Measurements from ENCODE around the gene ZBTB7B.

ZBTB7B gene

DNA sequence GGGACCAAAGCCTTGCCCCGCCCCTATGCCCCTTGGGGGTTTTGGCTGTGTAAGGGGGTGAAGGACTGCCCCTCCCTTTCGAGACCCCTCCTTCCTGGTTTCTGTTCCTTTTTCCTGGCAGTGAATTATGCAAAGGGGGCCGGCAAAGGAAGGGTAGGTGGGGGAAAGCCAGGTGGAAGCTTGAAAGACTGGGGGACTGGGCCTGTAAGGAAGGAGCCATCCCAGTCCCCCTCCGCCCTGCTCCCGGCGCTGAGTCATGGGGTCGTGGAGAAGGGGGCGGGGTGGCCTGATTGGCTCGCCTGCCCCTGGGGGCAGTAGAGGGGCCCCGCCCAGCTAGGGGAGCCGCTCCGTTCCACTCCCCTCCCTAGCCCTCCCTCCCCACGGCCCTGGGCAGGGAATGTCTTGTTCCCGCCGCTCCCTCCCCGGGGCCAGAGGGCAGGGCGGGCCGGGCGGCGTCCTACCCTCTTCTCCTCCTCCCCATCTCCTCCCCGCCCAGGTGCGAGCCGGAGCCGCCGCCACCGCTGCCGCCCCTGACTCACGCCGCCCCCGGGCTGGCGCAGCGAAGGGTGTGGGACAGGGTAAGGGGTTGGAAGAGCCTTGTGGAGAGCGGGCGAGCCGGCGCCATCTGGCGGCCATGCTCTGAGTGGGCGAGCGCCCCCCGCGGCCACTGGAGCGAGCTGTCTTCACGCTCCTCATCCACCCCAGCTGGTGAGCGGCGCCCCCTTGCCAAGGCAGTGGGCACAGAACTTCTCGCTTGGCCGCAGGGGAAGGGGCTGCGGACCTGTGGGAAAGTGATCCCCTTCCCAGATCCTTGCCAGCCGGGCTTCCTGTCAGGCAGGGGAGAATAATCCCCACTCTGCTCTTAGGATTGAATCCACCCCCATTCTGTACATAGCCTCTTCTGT, 14.7 kb downstream of the ZBTB7B start:
- H3K36me3 ChIP-seq, result peaks cover 0 to 34% (median 24%) of the 10 kb centered on the region in 3 donors
- H3K27ac ChIP-seq, result peak overlapping the region; percentile 83 to 88
- peaks cover 0 to 31% (median 24%) of the 10 kb centered on the region in 4 donors for H3K4me1 ChIP-seq
- H3K9me3 ChIP-seq, result no peaks in the 10 kb centered on the region
- H3K4me3 ChIP-seq, result peak overlapping the region; percentile 47 to 59
- TF ChIP-seq, protein P1, sequence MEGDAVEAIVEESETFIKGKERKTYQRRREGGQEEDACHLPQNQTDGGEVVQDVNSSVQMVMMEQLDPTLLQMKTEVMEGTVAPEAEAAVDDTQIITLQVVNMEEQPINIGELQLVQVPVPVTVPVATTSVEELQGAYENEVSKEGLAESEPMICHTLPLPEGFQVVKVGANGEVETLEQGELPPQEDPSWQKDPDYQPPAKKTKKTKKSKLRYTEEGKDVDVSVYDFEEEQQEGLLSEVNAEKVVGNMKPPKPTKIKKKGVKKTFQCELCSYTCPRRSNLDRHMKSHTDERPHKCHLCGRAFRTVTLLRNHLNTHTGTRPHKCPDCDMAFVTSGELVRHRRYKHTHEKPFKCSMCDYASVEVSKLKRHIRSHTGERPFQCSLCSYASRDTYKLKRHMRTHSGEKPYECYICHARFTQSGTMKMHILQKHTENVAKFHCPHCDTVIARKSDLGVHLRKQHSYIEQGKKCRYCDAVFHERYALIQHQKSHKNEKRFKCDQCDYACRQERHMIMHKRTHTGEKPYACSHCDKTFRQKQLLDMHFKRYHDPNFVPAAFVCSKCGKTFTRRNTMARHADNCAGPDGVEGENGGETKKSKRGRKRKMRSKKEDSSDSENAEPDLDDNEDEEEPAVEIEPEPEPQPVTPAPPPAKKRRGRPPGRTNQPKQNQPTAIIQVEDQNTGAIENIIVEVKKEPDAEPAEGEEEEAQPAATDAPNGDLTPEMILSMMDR (IDR thresholded peaks at IDR 0.05), result peak; percentile 99
- no peaks in the 10 kb centered on the region for H3K27me3 ChIP-seq
- intact Hi-C loops (cut with DNase I; ENCODE audit: low total_unique reads), result loop anchor here (5.0 kb wide), 1 partner anchor 55 kb away; the partner anchor contains the start of gene PYGO2
- DNase-seq, result peak; percentile 80 to 96

DNA sequence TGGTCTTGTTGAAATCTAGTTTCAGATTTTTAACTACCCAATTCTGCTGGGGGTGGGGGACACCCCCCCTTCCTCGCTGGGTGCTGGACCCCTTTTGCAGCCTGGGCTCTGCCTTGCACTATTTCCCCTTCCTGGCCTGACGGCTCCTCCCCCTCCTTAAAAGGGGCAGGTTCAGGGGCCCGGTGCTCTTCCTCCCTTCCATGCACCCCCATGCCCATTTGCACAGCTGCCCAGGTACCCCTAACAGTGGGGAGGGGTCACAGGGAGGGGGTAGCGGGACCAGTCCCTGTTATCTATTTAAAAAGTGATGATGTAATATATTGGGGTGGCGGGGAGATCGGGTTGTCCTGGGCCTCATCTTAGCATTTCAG, 15.3 kb downstream of the ZBTB7B start:
- H3K4me3 ChIP-seq, result peak overlapping the region; percentile 47 to 59
- intact Hi-C loops (cut with DNase I; ENCODE audit: low total_unique reads), result loop anchor here (5.0 kb wide), 1 partner anchor 56 kb away; the partner anchor contains the start of gene PYGO2
- TF ChIP-seq, protein P1 (IDR thresholded peaks at IDR 0.05), result no peak

DNA sequence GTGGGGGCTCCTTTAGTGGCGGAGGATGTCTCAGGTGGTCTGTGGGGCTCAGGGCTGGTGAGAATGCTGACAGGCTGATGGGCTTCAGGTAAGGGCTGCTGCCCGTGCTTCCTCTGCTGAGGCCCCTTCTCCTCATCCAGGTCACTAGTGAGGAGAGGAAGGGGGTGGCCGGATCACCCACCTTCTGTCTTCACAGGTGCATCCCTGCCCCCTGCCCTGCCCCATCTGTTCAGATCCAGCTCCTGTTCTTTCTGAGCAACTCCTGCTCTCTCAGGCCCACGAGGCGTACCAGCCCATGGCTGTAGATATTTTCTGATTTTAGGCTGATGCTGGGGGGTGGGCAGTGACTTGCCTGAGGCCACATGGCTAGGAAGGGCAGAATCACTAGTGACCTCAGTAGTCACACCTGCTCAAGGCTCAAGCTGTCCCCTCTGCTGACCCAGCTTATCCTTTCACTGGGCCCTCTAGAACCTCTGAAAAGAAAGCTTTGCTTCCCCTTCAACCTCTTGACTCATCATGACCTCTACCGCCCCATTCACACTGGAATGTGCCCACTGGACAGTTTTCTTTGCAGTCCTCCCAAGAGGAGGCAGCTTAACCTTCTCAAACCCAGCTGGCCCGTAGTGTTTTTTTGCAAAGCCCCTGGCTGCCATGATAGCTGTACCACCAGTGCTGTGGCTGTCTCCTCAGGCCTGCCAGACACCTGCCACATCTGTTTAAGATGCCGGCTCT, 16.2 kb downstream of the ZBTB7B start:
- no peaks in the 10 kb centered on the region for H3K27me3 ChIP-seq
- TF ChIP-seq, protein P1 (IDR thresholded peaks at IDR 0.05), result no peak
- peaks cover 0 to 20% (median 18%) of the 10 kb centered on the region in 4 donors for H3K4me1 ChIP-seq
- peaks cover 0 to 29% (median 24%) of the 10 kb centered on the region in 3 donors for H3K36me3 ChIP-seq
- H3K9me3 ChIP-seq, result no peaks in the 10 kb centered on the region
- no peak overlapping the region for H3K4me3 ChIP-seq
- DNase-seq, result peak in 1 of 2 donors; percentile 59
- intact Hi-C loops (cut with DNase I; ENCODE audit: low total_unique reads), result loop anchor here (5.0 kb wide), 1 partner anchor 56 kb away; the partner anchor contains the start of gene PYGO2
- H3K27ac ChIP-seq, result peak overlapping the region in 1 of 2 donors; percentile 83

More for the DNA sequence above, 15.3 kb downstream of the ZBTB7B start:
- Histone ChIP-seq H3K27ac (peak overlapping the region; percentile 83 to 88), H3K36me3 (peaks cover 0 to 34% (median 24%) of the 10 kb centered on the region in 3 donors), H3K27me3 (no peaks in the 10 kb centered on the region), H3K9me3 (no peaks in the 10 kb centered on the region), H3K4me1 (peaks cover 0 to 25% (median 19%) of the 10 kb centered on the region in 4 donors)
- peak in 1 of 2 donors; percentile 65 for DNase-seq

DNA sequence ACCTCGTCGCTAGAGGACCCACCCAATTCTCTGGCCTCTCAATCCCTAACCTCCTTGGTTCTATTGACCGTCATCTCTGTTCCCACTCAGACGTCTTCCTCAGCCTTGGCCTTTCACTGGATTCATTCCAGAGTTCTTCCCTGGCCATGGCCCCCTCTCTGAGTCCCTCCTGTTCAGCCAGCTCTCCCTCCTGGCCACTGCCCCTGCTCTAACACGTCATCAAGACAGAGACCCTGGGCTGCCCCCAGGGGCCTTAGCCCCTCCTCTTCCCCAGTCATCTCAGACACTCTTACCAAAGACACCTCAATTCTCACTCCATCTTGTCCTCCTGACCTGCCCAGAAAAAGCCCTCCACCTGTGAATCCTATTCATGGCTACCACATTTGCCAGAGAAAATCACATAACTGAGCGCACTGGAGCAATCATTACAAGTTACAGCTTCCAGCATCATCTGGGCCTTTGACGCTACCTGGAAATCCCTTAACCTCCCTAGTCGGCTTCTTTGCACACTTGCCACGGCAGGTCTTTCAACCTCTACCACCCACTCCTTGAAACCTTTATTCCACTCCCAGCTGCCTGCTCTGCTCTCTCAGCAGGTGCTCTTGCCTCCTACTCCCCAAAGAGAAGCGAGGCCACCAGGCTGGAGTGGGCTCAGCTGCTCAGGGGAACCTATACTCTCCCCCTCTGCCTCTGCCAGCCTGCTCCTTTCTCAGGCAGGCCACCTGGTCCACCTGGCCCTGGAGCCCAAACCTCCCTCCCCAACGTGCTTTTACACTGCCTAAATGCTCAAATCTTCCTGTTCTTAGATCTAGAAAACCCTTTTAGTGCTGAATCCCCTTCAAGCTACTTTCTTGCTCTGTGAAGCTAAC, 17.0 kb downstream of the ZBTB7B start:
- TF ChIP-seq, protein P1 (IDR thresholded peaks at IDR 0.05), result no peak
- DNase-seq, result peak in 1 of 2 donors; percentile 56
- Histone ChIP-seq H3K4me3 (no peak overlapping the region), H3K36me3 (peaks cover 0 to 21% (median 20%) of the 10 kb centered on the region in 3 donors), H3K27me3 (no peaks in the 10 kb centered on the region), H3K4me1 (peaks cover 0 to 20% (median 18%) of the 10 kb centered on the region in 4 donors), H3K9me3 (no peaks in the 10 kb centered on the region), H3K27ac (no peak overlapping the region)
- intact Hi-C loops (cut with DNase I; ENCODE audit: low total_unique reads), result loop anchor here (5.0 kb wide), 1 partner anchor 57 kb away; the partner anchor contains the start of gene PYGO2

Data from tibial artery (tissue), 4 donors.